ENCODE measurements around the gene NUBPL.

Gene NUBPL

DNA sequence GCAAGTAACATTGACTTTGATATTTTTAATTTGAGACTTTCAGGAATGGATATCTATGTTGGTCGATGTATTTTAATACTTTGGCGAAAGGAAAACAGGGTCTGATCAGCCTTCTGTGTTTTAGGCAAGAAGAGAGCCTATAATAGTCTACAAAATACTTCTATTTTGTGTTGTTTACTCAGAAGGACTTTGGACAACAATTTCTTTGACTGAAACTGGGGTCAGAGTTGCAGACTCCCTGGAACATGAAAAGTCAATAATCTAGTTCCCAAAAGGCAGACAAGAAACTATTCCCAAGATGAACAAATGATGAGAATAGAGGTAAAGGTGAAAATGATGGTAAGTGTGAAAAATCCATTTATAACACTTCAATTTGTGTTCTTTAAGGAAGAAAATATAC, 10.6 kb upstream of the NUBPL start:
- Histone ChIP-seq H3K36me3 (ENCODE audit: control insufficient read depth, insufficient read depth, low read length) (no peaks in the 10 kb centered on the region), H3K27me3 (ENCODE audit: control insufficient read depth, insufficient read depth, low read length) (peaks cover 2% of the 10 kb centered on the region), H3K9ac (ENCODE audit: low read depth, low read length) (no peak overlapping the region), H3K4me1 (ENCODE audit: control insufficient read depth, insufficient read depth, low read length) (no peaks in the 10 kb centered on the region), H3K9me3 (ENCODE audit: control insufficient read depth, insufficient read depth, low read length) (no peaks in the 10 kb centered on the region), H3K4me3 (ENCODE audit: low read depth, low read length) (no peak overlapping the region)

GRCh38 chr14:31556191-31556590, 5.0 kb upstream of the NUBPL start:
- no peaks in the 10 kb centered on the region for H3K4me1 ChIP-seq (ENCODE audit: control insufficient read depth, insufficient read depth, low read length)
- peaks cover 2% of the 10 kb centered on the region for H3K27me3 ChIP-seq (ENCODE audit: control insufficient read depth, insufficient read depth, low read length)
- no peaks in the 10 kb centered on the region for H3K9me3 ChIP-seq (ENCODE audit: control insufficient read depth, insufficient read depth, low read length)
- H3K9ac ChIP-seq (ENCODE audit: low read depth, low read length) = no peak overlapping the region
- no peak overlapping the region for H3K4me3 ChIP-seq (ENCODE audit: low read depth, low read length)
- no peaks in the 10 kb centered on the region for H3K36me3 ChIP-seq (ENCODE audit: control insufficient read depth, insufficient read depth, low read length)

GRCh38 chr14:31559939-31560338, 1.3 kb upstream of the NUBPL start:
- H3K4me3 ChIP-seq (ENCODE audit: low read depth, low read length) = no peak overlapping the region
- H3K36me3 ChIP-seq (ENCODE audit: control insufficient read depth, insufficient read depth, low read length) = no peaks in the 10 kb centered on the region
- H3K4me1 ChIP-seq (ENCODE audit: control insufficient read depth, insufficient read depth, low read length) = no peaks in the 10 kb centered on the region
- no peaks in the 10 kb centered on the region for H3K9me3 ChIP-seq (ENCODE audit: control insufficient read depth, insufficient read depth, low read length)
- H3K9ac ChIP-seq (ENCODE audit: low read depth, low read length) = no peak overlapping the region
- H3K27me3 ChIP-seq (ENCODE audit: control insufficient read depth, insufficient read depth, low read length) = no peaks in the 10 kb centered on the region

DNA sequence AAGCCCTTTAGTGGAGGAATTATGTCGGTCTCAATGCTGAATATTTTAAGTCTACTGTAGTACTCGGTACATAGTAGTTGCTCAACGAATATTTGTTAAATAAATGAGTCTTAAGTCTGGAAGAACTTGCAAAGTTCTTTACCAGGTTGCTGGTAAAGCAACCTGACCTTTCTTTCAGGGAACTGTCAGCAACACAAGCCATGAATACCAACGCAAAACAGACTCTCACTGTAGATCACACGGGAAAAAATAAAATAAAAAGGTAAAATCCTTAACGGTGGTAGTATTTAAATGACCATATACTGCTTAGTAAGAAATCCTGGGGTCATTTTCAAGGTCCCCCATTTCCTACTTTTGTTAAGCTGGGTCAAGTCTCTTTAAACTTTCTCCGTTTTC, 447 bp upstream of the NUBPL start:
- Histone ChIP-seq H3K4me3 (ENCODE audit: low read depth, low read length) (peak overlapping the region; percentile 89), H3K4me1 (ENCODE audit: control insufficient read depth, insufficient read depth, low read length) (no peaks in the 10 kb centered on the region), H3K36me3 (ENCODE audit: control insufficient read depth, insufficient read depth, low read length) (no peaks in the 10 kb centered on the region), H3K27me3 (ENCODE audit: control insufficient read depth, insufficient read depth, low read length) (no peaks in the 10 kb centered on the region), H3K9me3 (ENCODE audit: control insufficient read depth, insufficient read depth, low read length) (no peaks in the 10 kb centered on the region), H3K9ac (ENCODE audit: low read depth, low read length) (peak overlapping the region; percentile 86)

DNA sequence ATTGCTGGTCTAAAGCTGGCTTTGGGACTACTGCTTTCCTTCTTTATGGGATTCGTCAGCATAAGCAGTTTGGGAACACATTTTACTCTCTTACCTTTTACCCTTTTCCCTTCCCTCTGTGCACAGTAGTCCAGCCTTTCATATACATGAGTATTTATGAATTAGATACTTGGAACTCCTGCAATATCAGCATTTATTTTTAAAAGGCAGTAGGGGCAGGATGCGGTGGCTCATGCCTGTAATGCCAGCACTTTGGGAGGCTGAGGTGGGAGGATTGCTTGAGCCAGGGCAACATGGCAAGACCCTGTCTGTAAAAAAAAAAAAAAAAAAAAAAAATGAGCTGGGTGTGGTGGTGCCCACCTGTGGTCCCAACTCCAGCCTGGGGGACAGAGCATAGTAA, 3.0 kb downstream of the NUBPL start:
- no peak overlapping the region for H3K4me3 ChIP-seq (ENCODE audit: low read depth, low read length)
- no peak overlapping the region for H3K9ac ChIP-seq (ENCODE audit: low read depth, low read length)
- no peaks in the 10 kb centered on the region for H3K27me3 ChIP-seq (ENCODE audit: control insufficient read depth, insufficient read depth, low read length)
- H3K9me3 ChIP-seq (ENCODE audit: control insufficient read depth, insufficient read depth, low read length) = no peaks in the 10 kb centered on the region
- no peaks in the 10 kb centered on the region for H3K36me3 ChIP-seq (ENCODE audit: control insufficient read depth, insufficient read depth, low read length)
- no peaks in the 10 kb centered on the region for H3K4me1 ChIP-seq (ENCODE audit: control insufficient read depth, insufficient read depth, low read length)

- Histone ChIP-seq H3K4me3 (ENCODE audit: low read depth, low read length) (no peak overlapping the region), H3K9me3 (ENCODE audit: control insufficient read depth, insufficient read depth, low read length) (no peaks in the 10 kb centered on the region), H3K9ac (ENCODE audit: low read depth, low read length) (no peak overlapping the region), H3K4me1 (ENCODE audit: control insufficient read depth, insufficient read depth, low read length) (no peaks in the 10 kb centered on the region), H3K27me3 (ENCODE audit: control insufficient read depth, insufficient read depth, low read length) (no peaks in the 10 kb centered on the region), H3K36me3 (ENCODE audit: control insufficient read depth, insufficient read depth, low read length) (no peaks in the 10 kb centered on the region)
Measured at GRCh38 chr14:31566456-31566855, 5.3 kb downstream of the NUBPL start.

DNA sequence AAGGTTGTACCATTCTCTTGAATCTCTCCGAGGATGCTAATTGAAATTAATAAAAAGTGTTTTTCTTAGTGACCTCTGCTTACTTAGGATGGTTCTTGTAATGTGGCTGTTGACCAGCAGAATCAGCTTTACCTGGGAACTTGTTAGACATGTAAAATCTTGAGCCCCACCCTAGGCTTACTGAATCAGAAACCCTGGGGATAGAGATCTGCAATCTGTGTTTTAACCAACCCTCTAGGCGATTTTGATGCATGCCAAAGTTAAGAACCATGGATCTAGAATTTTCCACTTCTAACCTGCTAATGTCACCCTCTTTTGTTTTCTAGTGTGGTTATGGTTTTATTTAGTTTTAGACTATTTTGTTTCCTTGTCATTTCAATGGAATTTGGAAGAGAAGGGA, 6.5 kb downstream of the NUBPL start:
- Histone ChIP-seq H3K36me3 (ENCODE audit: control insufficient read depth, insufficient read depth, low read length) (no peaks in the 10 kb centered on the region), H3K4me3 (ENCODE audit: low read depth, low read length) (no peak overlapping the region)

GRCh38 chr14:31568161-31568560, 7.0 kb downstream of the NUBPL start:
- H3K4me1 ChIP-seq (ENCODE audit: control insufficient read depth, insufficient read depth, low read length) = no peaks in the 10 kb centered on the region
- no peaks in the 10 kb centered on the region for H3K36me3 ChIP-seq (ENCODE audit: control insufficient read depth, insufficient read depth, low read length)

More for the DNA sequence above, 6.5 kb downstream of the NUBPL start:
- H3K27me3 ChIP-seq (ENCODE audit: control insufficient read depth, insufficient read depth, low read length) = no peaks in the 10 kb centered on the region
- H3K9ac ChIP-seq (ENCODE audit: low read depth, low read length) = no peak overlapping the region
- no peaks in the 10 kb centered on the region for H3K4me1 ChIP-seq (ENCODE audit: control insufficient read depth, insufficient read depth, low read length)
- H3K9me3 ChIP-seq (ENCODE audit: control insufficient read depth, insufficient read depth, low read length) = no peaks in the 10 kb centered on the region

DNA sequence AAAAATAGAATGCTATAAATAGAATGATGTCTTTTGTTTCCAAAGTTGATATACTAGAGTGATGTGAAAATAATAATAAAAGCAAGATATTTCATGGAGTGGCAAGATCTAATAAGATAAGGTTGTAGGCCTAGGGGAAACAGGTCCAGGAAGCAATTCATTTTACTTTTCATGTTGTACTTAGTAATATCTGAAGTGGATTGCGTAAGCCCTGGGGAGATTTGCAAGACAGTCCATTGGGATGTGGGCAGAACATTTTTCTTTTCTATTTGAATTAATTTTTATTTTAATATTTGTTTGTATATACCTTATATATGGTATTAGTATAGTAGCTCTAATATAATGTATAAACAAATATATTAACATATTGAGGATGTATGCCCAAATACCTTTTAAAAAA, 7.5 kb downstream of the NUBPL start:
- Histone ChIP-seq H3K9me3 (ENCODE audit: control insufficient read depth, insufficient read depth, low read length) (no peaks in the 10 kb centered on the region), H3K27me3 (ENCODE audit: control insufficient read depth, insufficient read depth, low read length) (no peaks in the 10 kb centered on the region), H3K4me3 (ENCODE audit: low read depth, low read length) (no peak overlapping the region), H3K9ac (ENCODE audit: low read depth, low read length) (no peak overlapping the region), H3K36me3 (ENCODE audit: control insufficient read depth, insufficient read depth, low read length) (no peaks in the 10 kb centered on the region), H3K4me1 (ENCODE audit: control insufficient read depth, insufficient read depth, low read length) (no peaks in the 10 kb centered on the region)

More at GRCh38 chr14:31568161-31568560, 7.0 kb downstream of the NUBPL start:
- Histone ChIP-seq H3K9ac (ENCODE audit: low read depth, low read length) (no peak overlapping the region), H3K27me3 (ENCODE audit: control insufficient read depth, insufficient read depth, low read length) (no peaks in the 10 kb centered on the region), H3K9me3 (ENCODE audit: control insufficient read depth, insufficient read depth, low read length) (no peaks in the 10 kb centered on the region), H3K4me3 (ENCODE audit: low read depth, low read length) (no peak overlapping the region)

DNA sequence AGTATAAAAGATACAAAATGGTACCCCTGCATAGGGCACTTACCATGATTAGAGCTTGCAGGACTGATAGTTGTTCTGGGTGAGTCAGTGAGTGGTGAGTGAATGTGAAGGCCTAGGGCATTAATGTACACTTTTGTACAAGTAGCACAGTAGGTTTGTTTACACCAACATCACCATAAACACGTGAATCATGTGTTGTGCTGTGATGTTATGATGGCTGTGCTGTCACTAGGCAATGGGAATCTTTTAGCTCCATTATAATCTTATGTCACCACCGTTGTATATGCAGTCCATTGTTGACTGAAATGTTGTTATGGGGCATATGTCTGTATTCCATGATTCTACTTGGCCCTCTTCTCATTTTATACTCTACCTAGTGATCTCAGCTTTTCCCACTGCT, 11.8 kb downstream of the NUBPL start:
- Histone ChIP-seq H3K27me3 (ENCODE audit: control insufficient read depth, insufficient read depth, low read length) (no peaks in the 10 kb centered on the region), H3K4me3 (ENCODE audit: low read depth, low read length) (no peak overlapping the region), H3K4me1 (ENCODE audit: control insufficient read depth, insufficient read depth, low read length) (no peaks in the 10 kb centered on the region), H3K9me3 (ENCODE audit: control insufficient read depth, insufficient read depth, low read length) (no peaks in the 10 kb centered on the region), H3K36me3 (ENCODE audit: control insufficient read depth, insufficient read depth, low read length) (no peaks in the 10 kb centered on the region), H3K9ac (ENCODE audit: low read depth, low read length) (no peak overlapping the region)

GRCh38 chr14:31576949-31577348, 15.7 kb downstream of the NUBPL start:
- H3K4me3 ChIP-seq (ENCODE audit: low read depth, low read length) = no peak overlapping the region
- H3K36me3 ChIP-seq (ENCODE audit: control insufficient read depth, insufficient read depth, low read length) = no peaks in the 10 kb centered on the region
- H3K9me3 ChIP-seq (ENCODE audit: control insufficient read depth, insufficient read depth, low read length) = no peaks in the 10 kb centered on the region
- no peak overlapping the region for H3K9ac ChIP-seq (ENCODE audit: low read depth, low read length)
- no peaks in the 10 kb centered on the region for H3K27me3 ChIP-seq (ENCODE audit: control insufficient read depth, insufficient read depth, low read length)
- no peaks in the 10 kb centered on the region for H3K4me1 ChIP-seq (ENCODE audit: control insufficient read depth, insufficient read depth, low read length)

GRCh38 chr14:31578266-31578665, 17.1 kb downstream of the NUBPL start:
- H3K4me3 ChIP-seq (ENCODE audit: low read depth, low read length) = no peak overlapping the region
- no peak overlapping the region for H3K9ac ChIP-seq (ENCODE audit: low read depth, low read length)
- no peaks in the 10 kb centered on the region for H3K9me3 ChIP-seq (ENCODE audit: control insufficient read depth, insufficient read depth, low read length)
- H3K27me3 ChIP-seq (ENCODE audit: control insufficient read depth, insufficient read depth, low read length) = no peaks in the 10 kb centered on the region
- H3K4me1 ChIP-seq (ENCODE audit: control insufficient read depth, insufficient read depth, low read length) = no peaks in the 10 kb centered on the region
- no peaks in the 10 kb centered on the region for H3K36me3 ChIP-seq (ENCODE audit: control insufficient read depth, insufficient read depth, low read length)

Measured in iPS-15b (cell line).